Glomerular endothelial cell (primary cell): ENCODE measurements around the gene TUBG1. TPM values are rescaled to one million over a fixed set of nuclear protein-coding genes. Genes with fewer than 3 reads are reported as not detected.

ENCODE experiments used
- total RNA-seq: library from RNA; depleted of rRNA; stranded (reverse); fragments of >200 nt; gene quantifications from 2 replicates; pipeline ENCODE4 v1.2.3, GENCODE V29; 2015

TUBG1 gene
- total RNA-seq, 1 donor from 2014 or later: 75.8 TPM

Other genes with a start within 250 kb of the TUBG1 start
- 135 and 186 TPM in 2 replicates for gene STAT3, start 221.2 kb upstream of the TUBG1 start, total RNA-seq
- gene CAVIN1, start 186.4 kb upstream of the TUBG1 start, total RNA-seq: 741 and 765 TPM in 2 replicates
- gene ATP6V0A1, start 150.8 kb upstream of the TUBG1 start, total RNA-seq: 41.0 and 44.1 TPM in 2 replicates
- 88.8 and 103 TPM in 2 replicates for gene NAGLU, start 73.4 kb upstream of the TUBG1 start, total RNA-seq
- 0.44 and 1.1 TPM in 2 replicates for gene HSD17B1, start 56.8 kb upstream of the TUBG1 start, total RNA-seq
- gene COASY, start 47.5 kb upstream of the TUBG1 start, total RNA-seq: 30.3 and 30.8 TPM in 2 replicates
- gene MLX, start 42.6 kb upstream of the TUBG1 start, total RNA-seq: 27.1 and 30.0 TPM in 2 replicates
- gene PSMC3IP, start 32.0 kb upstream of the TUBG1 start, total RNA-seq: 2.7 and 5.2 TPM in 2 replicates
- gene RETREG3, start 309 bp upstream of the TUBG1 start, total RNA-seq: 47.4 and 52.6 TPM in 2 replicates
- 18.7 and 20.8 TPM in 2 replicates for gene TUBG2, start 49.6 kb downstream of the TUBG1 start, total RNA-seq
- gene PLEKHH3, start 67.3 kb downstream of the TUBG1 start, total RNA-seq: 12.2 and 15.6 TPM in 2 replicates
- gene CCR10, start 72.2 kb downstream of the TUBG1 start, total RNA-seq: 0.34 and 1.4 TPM in 2 replicates
- gene CNTNAP1, start 72.8 kb downstream of the TUBG1 start, total RNA-seq: 17.6 and 17.9 TPM in 2 replicates
- gene EZH1, start 135.4 kb downstream of the TUBG1 start, total RNA-seq: 10.4 and 20.0 TPM in 2 replicates
- 6.3 and 23.7 TPM in 2 replicates for gene RAMP2, start 151.5 kb downstream of the TUBG1 start, total RNA-seq
- 67.1 and 82.4 TPM in 2 replicates for gene VPS25, start 163.8 kb downstream of the TUBG1 start, total RNA-seq
- 8.8 and 10.4 TPM in 2 replicates for gene WNK4, start 170.9 kb downstream of the TUBG1 start, total RNA-seq
- 48.7 and 65.7 TPM in 2 replicates for gene COA3, start 189.0 kb downstream of the TUBG1 start, total RNA-seq
- gene CNTD1, start 189.2 kb downstream of the TUBG1 start, total RNA-seq: 0.29 TPM in 1 of 2 replicates, not detected in the other
- 70.7 and 115 TPM in 2 replicates for gene BECN1, start 214.6 kb downstream of the TUBG1 start, total RNA-seq
- gene PSME3, start 223.7 kb downstream of the TUBG1 start, total RNA-seq: 127 and 130 TPM in 2 replicates
- 1.8 and 2.0 TPM in 2 replicates for gene AOC2, start 234.9 kb downstream of the TUBG1 start, total RNA-seq
- 0.05 and 0.82 TPM in 2 replicates for gene AOC3, start 241.5 kb downstream of the TUBG1 start, total RNA-seq